Muscle of arm (tissue), 12 donors: ENCODE results near the gene CXCR4. TPM values are rescaled to one million over a fixed set of nuclear protein-coding genes. Genes with fewer than 3 reads are reported as not detected.
"Not testable (repeated sequence)": the region's sequence is repeated elsewhere in the genome, so short reads cannot be mapped to it uniquely, and the experiment has no call there.

Experiments used
- DNase-seq: peaks from one replicate; pipeline ENCODE4 v3.0.0-alpha.2; 2013
- polyA plus RNA-seq, 12 donors: library from polyadenylated mRNA; unstranded; fragments of 120-200 nt; gene quantifications; one replicate each; pipeline ENCODE4 v1.2.1, GENCODE V29; 2013; ENCODE audit not compliant: insufficient read length in 12 of 12

Gene CXCR4
- polyA plus RNA-seq, 12 donors, result 23.9 to 40.1 (median 35.5) TPM; not detected in 1

- no peak for DNase-seq
Observed at GRCh38 chr2:136085453-136086209, 32.3 kb downstream of the CXCR4 start.

GRCh38 chr2:136081582-136082210 lies 36.3 kb downstream of the CXCR4 start:
- DNase-seq, result no peak

GRCh38 chr2:136080114-136080513 lies 37.8 kb downstream of the CXCR4 start:
- no peak for DNase-seq

GRCh38 chr2:136077107-136077506 lies 40.8 kb downstream of the CXCR4 start:
- no peak for DNase-seq

GRCh38 chr2:136075476-136075875 lies 42.5 kb downstream of the CXCR4 start:
- DNase-seq, result no peak

- DNase-seq, result no peak
Observed at GRCh38 chr2:136072621-136073020, 45.3 kb downstream of the CXCR4 start.

GRCh38 chr2:136071887-136072286 lies 46.1 kb downstream of the CXCR4 start:
- DNase-seq, result not testable (repeated sequence)

- DNase-seq, result no peak
Observed at GRCh38 chr2:136070913-136071312, 47.0 kb downstream of the CXCR4 start.

GRCh38 chr2:136069773-136070172 lies 48.2 kb downstream of the CXCR4 start:
- DNase-seq, result no peak

- DNase-seq, result no peak
Observed at GRCh38 chr2:136068581-136069227, 49.2 kb downstream of the CXCR4 start.

GRCh38 chr2:136067897-136068580 lies 49.9 kb downstream of the CXCR4 start:
- no peak for DNase-seq

- no peak for DNase-seq
Observed at GRCh38 chr2:136067459-136067858, 50.5 kb downstream of the CXCR4 start.

GRCh38 chr2:136065907-136066306 lies 52.0 kb downstream of the CXCR4 start:
- no peak for DNase-seq

GRCh38 chr2:136065384-136065783 lies 52.6 kb downstream of the CXCR4 start:
- DNase-seq, result no peak

Other genes with a start within 250 kb of the CXCR4 start
- 10 to 100 TPM in 11 of 12 donors, not detected in 1; 12.8 to 37.3 (median 29.4) TPM for gene MCM6, start 241.7 kb downstream of the CXCR4 start, polyA plus RNA-seq
- gene DARS1, start 132.5 kb downstream of the CXCR4 start, polyA plus RNA-seq, result 100 to 1,000 TPM in 8 of 12 donors, 10 to 100 TPM in 4; 72.8 to 942 (median 104) TPM